Panc1 (cell line): ENCODE measurements around the gene GAREM2. TPM values are rescaled to one million over a fixed set of nuclear protein-coding genes. Genes with fewer than 3 reads are reported as not detected.

Source experiments
- ATAC-seq: fragments of 200-7000 bp; cut with Tn5 transposase; 2 replicates; pipeline ENCODE4 v1.9.1; 2020; ENCODE audit warnings: mild to moderate bottlenecking, moderate library complexity
- BruUV-seq: library from RNA; stranded (reverse); fragments of 400-500 nt; replicated peaks from 2 replicates; lab custom pipeline; 2021; lab: Mats Ljungman, UMichigan
- CTCF ChIA-PET: fragments of 300-600 bp; sonication (Branson Sonifier 250); formaldehyde crosslinking; loops from one replicate; lab custom pipeline; 2022; ENCODE audit warnings: antibody characterized with exemption; lab: Charles Lee
- POLR2A ChIA-PET: fragments of 300-600 bp; sonication (Branson Sonifier 250); formaldehyde crosslinking; loops from one replicate; lab custom pipeline; 2022; ENCODE audit warnings: antibody characterized with exemption; lab: Charles Lee
- DNase-seq: peaks from one replicate; pipeline ENCODE4 v3.0.0-alpha.2; 2010; ENCODE audit warnings: low read depth, low spot score
- H3K27ac ChIP-seq: 2 replicates; pipeline ENCODE4 v1.5.1; 2011; ENCODE audit warnings: mild to moderate bottlenecking, low read length, inconsistent platforms
- H3K27me3 ChIP-seq: fragments of 200-500 bp; sonication (Bioruptor generic); 2 replicates; pipeline ENCODE4 v1.6.0; 2014; ENCODE audit warnings: low read length, inconsistent platforms; ENCODE audit not compliant: control insufficient read depth, insufficient read depth
- H3K36me3 ChIP-seq: fragments of 200-500 bp; sonication (Bioruptor generic); 2 replicates; pipeline ENCODE4 v1.5.1; 2014; ENCODE audit warnings: inconsistent platforms, mild to moderate bottlenecking, low read length, moderate library complexity; ENCODE audit not compliant: control insufficient read depth, insufficient read depth
- H3K4me1 ChIP-seq: 2 replicates; pipeline ENCODE4 v1.5.1; 2011; ENCODE audit warnings: inconsistent platforms, mild to moderate bottlenecking, low read length, moderate library complexity; ENCODE audit not compliant: control insufficient read depth, insufficient read depth
- H3K4me3 ChIP-seq, 2 experiments: 2 replicates each; pipeline ENCODE4 v1.5.1; 2011 to 2012; ENCODE audit warnings: low read depth in 2 of 2, low read length in 2 of 2, mild to moderate bottlenecking in 2 of 2, inconsistent platforms in 1 of 2, moderate library complexity in 1 of 2
- H3K9me3 ChIP-seq: fragments of 200-500 bp; sonication (Bioruptor generic); 2 replicates; pipeline ENCODE4 v1.5.1; 2014; ENCODE audit warnings: low read depth, mild to moderate bottlenecking, inconsistent platforms, low read length, moderate library complexity; ENCODE audit not compliant: control insufficient read depth, insufficient read depth
- CTCF ChIP-seq: fragments of 450-650 bp; IDR thresholded peaks from 2 replicates; pipeline ENCODE4 v1.5.1; 2017; ENCODE audit warnings: mild to moderate bottlenecking
- POLR2AphosphoS5 ChIP-seq: IDR thresholded peaks from 2 replicates; pipeline ENCODE4 v1.6.1; 2012; ENCODE audit warnings: mild to moderate bottlenecking, low read depth, low read length, moderate library complexity
- REST ChIP-seq, 2 experiments: IDR thresholded peaks; 2 replicates each; pipeline ENCODE4 v1.6.1; 2011 to 2012; ENCODE audit warnings: low read depth in 2 of 2, control low read depth in 1 of 2, low read length in 1 of 2, mild to moderate bottlenecking in 1 of 2, moderate library complexity in 1 of 2; ENCODE audit not compliant: insufficient read depth in 1 of 2
- SIN3A ChIP-seq: IDR thresholded peaks from 2 replicates; pipeline ENCODE4 v1.6.1; 2012; ENCODE audit warnings: low read depth, mild to moderate bottlenecking, low read length, moderate library complexity, borderline replicate concordance; ENCODE audit not compliant: insufficient read depth
- TCF7L2 ChIP-seq: IDR thresholded peaks from 2 replicates; pipeline ENCODE4 v1.6.1; 2011; ENCODE audit warnings: mild to moderate bottlenecking, low read depth, low read length, inconsistent platforms
- in situ Hi-C: cut with HindIII; loops from 2 replicates; pipeline ENCODE4 v1.10.0; 2016; ENCODE audit warnings: low sequenced_read_pairs, low pct_unique_long_range_greater_than_20kb
- intact Hi-C: fragments of 100-400 bp; cut with micrococcal nuclease; formaldehyde crosslinking; loops from one replicate; pipeline ENCODE4 v1.10.0; 2022; ENCODE audit not compliant: unreplicated experiment
- total RNA-seq: library from RNA; stranded (reverse); gene quantifications from one replicate; pipeline ENCODE4 v1.2.1, GENCODE V29; 2021; ENCODE audit not compliant: unreplicated experiment

GAREM2 gene
- total RNA-seq, 1 experiment from 2014 or later = 12.4 TPM

GRCh38 chr2:26230806-26231205 lies 57.9 kb downstream of the GAREM2 start:
- POLR2A ChIA-PET = interaction anchor here (0.6 kb wide), 1 partner anchor 8 kb away, joined by 7 read pairs; no protein-coding TSS in a partner anchor
- Histone ChIP-seq H3K4me1 (no peaks in the 10 kb centered on the region), H3K36me3 (peaks cover 34% of the 10 kb centered on the region), H3K27ac (no peak overlapping the region), H3K27me3 (no peaks in the 10 kb centered on the region), H3K9me3 (0 out of 2 replicates have a peak, but pooled peaks cover 5% of the 10 kb centered on the region), H3K4me3 (no peak overlapping the region)
- in situ Hi-C loops (no loop called here), intact Hi-C loops (no loop called here)
- TF ChIP-seq REST (IDR thresholded peaks at IDR 0.05; ENCODE audit: insufficient read depth in 1 of 2, low read depth in 2 of 2, low read length in 1 of 2) (no peak), TCF7L2 (no peak), POLR2AphosphoS5 (no peak)
- DNase-seq = no peak
- no TSS peak for BruUV-seq
- CTCF ChIA-PET = interaction anchor here (0.6 kb wide), 1 partner anchor 96 kb away, joined by 4 read pairs; no protein-coding TSS in a partner anchor
- no peak for ATAC-seq

- Histone ChIP-seq H3K9me3 (no peaks in the 10 kb centered on the region), H3K27me3 (no peaks in the 10 kb centered on the region), H3K36me3 (peaks cover 45% of the 10 kb centered on the region), H3K27ac (no peak overlapping the region), H3K4me1 (peaks cover 2% of the 10 kb centered on the region), H3K4me3 (no peak overlapping the region)
- CTCF ChIA-PET = interaction anchor here (0.7 kb wide), 1 partner anchor 360 kb away, joined by 4 read pairs; no protein-coding TSS in a partner anchor
- intact Hi-C loops = no loop called here
- ATAC-seq (no peak), DNase-seq (no peak)
- in situ Hi-C loops = no loop called here
- TF ChIP-seq CTCF (peak; percentile 57), POLR2AphosphoS5 (no peak)
- POLR2A ChIA-PET = interaction anchor here (1.3 kb wide), 1 partner anchor 28 kb away, joined by 6 read pairs; no protein-coding TSS in a partner anchor
- BruUV-seq = no TSS peak
Measured at GRCh38 chr2:26235089-26235488, 62.2 kb downstream of the GAREM2 start.

- Histone ChIP-seq H3K4me1 (peaks cover 18% of the 10 kb centered on the region), H3K36me3 (peaks cover 31% of the 10 kb centered on the region), H3K27me3 (no peaks in the 10 kb centered on the region), H3K4me3 (no peak overlapping the region), H3K9me3 (no peaks in the 10 kb centered on the region), H3K27ac (no peak overlapping the region)
- POLR2A ChIA-PET = no interaction called here
- BruUV-seq = no TSS peak
- ATAC-seq = no peak
- TF ChIP-seq TCF7L2 (no peak), SIN3A (no peak), CTCF (no peak), REST (IDR thresholded peaks at IDR 0.05; ENCODE audit: insufficient read depth in 1 of 2, low read depth in 2 of 2, low read length in 1 of 2) (no peak), POLR2AphosphoS5 (no peak)
- in situ Hi-C loops (no loop called here), intact Hi-C loops (no loop called here)
- CTCF ChIA-PET = no interaction called here
- no peak for DNase-seq
Measured at GRCh38 chr2:26237868-26238267, 65.0 kb downstream of the GAREM2 start.
